Measurements from ENCODE around the gene DROSHA.

- no peak for TF ChIP-seq CTCF (IDR thresholded peaks at IDR 0.05; ENCODE audit: extremely low read depth in 1 of 2, insufficient read depth in 1 of 2, low read depth in 1 of 2, low read length in 2 of 2)
- TF ChIP-seq MAX (IDR thresholded peaks at IDR 0.05; ENCODE audit: insufficient read depth, insufficient read length), result no peak
- TF ChIP-seq POLR2A (IDR thresholded peaks at IDR 0.05; ENCODE audit: low read depth, low read length), result no peak
- no peak for TF ChIP-seq MYC (IDR thresholded peaks at IDR 0.05; ENCODE audit: low read depth, low read length)
Observed at GRCh38 chr5:31377274-31377946, 154.5 kb downstream of the DROSHA start.

Data from endothelial cell of umbilical vein (primary cell).